Chondrocyte (in vitro differentiated cells): ENCODE results near the gene ITGA2B. TPM values are rescaled to one million over a fixed set of nuclear protein-coding genes. Genes with fewer than 3 reads are reported as not detected.
"Not testable (repeated sequence)": the region's sequence is repeated elsewhere in the genome, so short reads cannot be mapped to it uniquely, and the experiment has no call there.

Source experiments
- DNase-seq: peaks from one replicate; pipeline ENCODE4 v3.0.0; 2021; ENCODE audit warnings: mixed read lengths, low spot score
- H3K27ac Mint-ChIP-seq: one replicate; pipeline ENCODE4 v1.8.0; 2021; ENCODE audit warnings: mild to moderate bottlenecking, moderate library complexity, mixed read lengths; ENCODE audit not compliant: unreplicated experiment
- H3K27me3 Mint-ChIP-seq: 2 replicates; pipeline ENCODE4 v1.8.0; 2021; ENCODE audit warnings: low read depth, mixed read lengths
- H3K36me3 Mint-ChIP-seq: 2 replicates; pipeline ENCODE4 v1.8.0; 2021; ENCODE audit warnings: low read depth, mixed read lengths
- H3K4me1 Mint-ChIP-seq: 2 replicates; pipeline ENCODE4 v1.8.0; 2021; ENCODE audit warnings: low read depth, mild to moderate bottlenecking, mixed read lengths
- H3K4me3 Mint-ChIP-seq: one replicate; pipeline ENCODE4 v1.8.0; 2021; ENCODE audit warnings: mild to moderate bottlenecking, moderate library complexity, mixed read lengths; ENCODE audit not compliant: unreplicated experiment
- H3K9me3 Mint-ChIP-seq: 2 replicates; pipeline ENCODE4 v1.8.0; 2021; ENCODE audit warnings: low read depth, mixed read lengths
- total RNA-seq: library from RNA; stranded (reverse); gene quantifications from 3 replicates; pipeline ENCODE4 v1.2.1, GENCODE V29; 2021
- TF ChIP-seq, protein P1 (sequence below): fragments of 200-600 bp; sonication (generic); IDR thresholded peaks from 2 replicates; pipeline ENCODE4 v1.5.0; 2021; ENCODE audit warnings: antibody characterized with exemption, mild to moderate bottlenecking, moderate library complexity

The ITGA2B gene
- total RNA-seq, 1 donor from 2014 or later: 2.2 TPM

DNA sequence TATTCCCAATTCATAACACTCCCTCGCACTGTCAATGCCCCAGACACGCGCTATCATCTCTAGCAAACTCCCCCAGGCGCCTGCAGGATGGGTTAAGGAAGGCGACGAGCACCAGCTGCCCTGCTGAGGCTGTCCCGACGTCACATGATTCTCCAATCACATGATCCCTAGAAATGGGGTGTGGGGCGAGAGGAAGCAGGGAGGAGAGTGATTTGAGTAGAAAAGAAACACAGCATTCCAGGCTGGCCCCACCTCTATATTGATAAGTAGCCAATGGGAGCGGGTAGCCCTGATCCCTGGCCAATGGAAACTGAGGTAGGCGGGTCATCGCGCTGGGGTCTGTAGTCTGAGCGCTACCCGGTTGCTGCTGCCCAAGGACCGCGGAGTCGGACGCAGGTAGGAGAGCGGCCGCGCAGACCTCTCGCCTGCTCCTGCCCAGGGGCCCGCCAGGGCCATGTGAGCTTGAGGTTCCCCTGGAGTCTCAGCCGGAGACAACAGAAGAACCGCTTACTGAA, 44.5 kb downstream of the ITGA2B start, which contains the start of gene GRN:
Gene GRN (plus strand): TSS at position 364 of the 515 bp plus-strand sequence. CDS start 3,863 bp downstream, outside the sequence.
- DNase-seq: peak; percentile 96
- TF ChIP-seq, protein P1, sequence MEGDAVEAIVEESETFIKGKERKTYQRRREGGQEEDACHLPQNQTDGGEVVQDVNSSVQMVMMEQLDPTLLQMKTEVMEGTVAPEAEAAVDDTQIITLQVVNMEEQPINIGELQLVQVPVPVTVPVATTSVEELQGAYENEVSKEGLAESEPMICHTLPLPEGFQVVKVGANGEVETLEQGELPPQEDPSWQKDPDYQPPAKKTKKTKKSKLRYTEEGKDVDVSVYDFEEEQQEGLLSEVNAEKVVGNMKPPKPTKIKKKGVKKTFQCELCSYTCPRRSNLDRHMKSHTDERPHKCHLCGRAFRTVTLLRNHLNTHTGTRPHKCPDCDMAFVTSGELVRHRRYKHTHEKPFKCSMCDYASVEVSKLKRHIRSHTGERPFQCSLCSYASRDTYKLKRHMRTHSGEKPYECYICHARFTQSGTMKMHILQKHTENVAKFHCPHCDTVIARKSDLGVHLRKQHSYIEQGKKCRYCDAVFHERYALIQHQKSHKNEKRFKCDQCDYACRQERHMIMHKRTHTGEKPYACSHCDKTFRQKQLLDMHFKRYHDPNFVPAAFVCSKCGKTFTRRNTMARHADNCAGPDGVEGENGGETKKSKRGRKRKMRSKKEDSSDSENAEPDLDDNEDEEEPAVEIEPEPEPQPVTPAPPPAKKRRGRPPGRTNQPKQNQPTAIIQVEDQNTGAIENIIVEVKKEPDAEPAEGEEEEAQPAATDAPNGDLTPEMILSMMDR: no peak
- Mint-ChIP-seq H3K27me3 (peaks cover 7% of the 10 kb centered on the region), H3K9me3 (no peaks in the 10 kb centered on the region), H3K36me3 (no peaks in the 10 kb centered on the region), H3K27ac (peak within 1 kb of the TSS; percentile 97), H3K4me3 (peak within 1 kb of the TSS; percentile 92), H3K4me1 (peaks cover 14% of the 10 kb centered on the region)

DNA sequence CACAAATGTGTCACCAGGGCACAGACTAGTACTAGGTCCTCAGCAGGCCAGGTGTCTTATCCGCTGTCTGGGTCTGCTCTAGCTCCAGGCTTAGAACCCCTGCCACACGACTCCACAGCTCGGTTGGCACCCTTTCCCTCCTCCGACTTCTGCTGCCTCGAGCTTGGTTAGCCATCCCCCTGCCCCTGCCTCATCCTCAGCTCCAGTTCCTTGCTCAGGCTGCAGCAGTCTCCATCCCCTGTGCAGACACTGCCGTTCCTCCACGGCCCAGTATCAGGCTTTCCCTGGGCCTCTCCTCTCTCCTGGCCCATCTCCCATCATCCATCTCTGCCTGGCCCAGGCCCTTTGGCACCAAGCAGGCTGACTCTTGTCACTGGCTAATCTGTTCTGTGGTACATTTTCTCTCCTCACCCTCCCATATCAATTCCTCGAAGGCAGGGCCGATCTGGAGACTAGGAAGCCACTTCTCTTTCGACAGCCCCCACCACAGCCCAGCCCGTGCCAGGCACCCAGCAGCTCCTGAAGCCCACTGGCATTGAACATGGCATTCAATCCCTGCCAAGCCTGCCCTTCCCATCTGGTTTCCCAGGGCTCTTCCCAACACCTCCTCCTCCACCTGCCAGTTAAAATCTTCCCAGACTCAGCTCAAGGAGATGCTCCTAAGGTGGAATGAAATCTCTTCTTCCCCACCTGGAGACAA, 45.8 kb downstream of the ITGA2B start:
- TF ChIP-seq, protein P1: no peak
- H3K27me3 Mint-ChIP-seq: peaks cover 7% of the 10 kb centered on the region
- no peaks in the 10 kb centered on the region for H3K36me3 Mint-ChIP-seq
- no peak for DNase-seq
- H3K27ac Mint-ChIP-seq: no peak overlapping the region
- H3K4me1 Mint-ChIP-seq: peaks cover 14% of the 10 kb centered on the region
- H3K9me3 Mint-ChIP-seq: no peaks in the 10 kb centered on the region
- H3K4me3 Mint-ChIP-seq: no peak overlapping the region

DNA sequence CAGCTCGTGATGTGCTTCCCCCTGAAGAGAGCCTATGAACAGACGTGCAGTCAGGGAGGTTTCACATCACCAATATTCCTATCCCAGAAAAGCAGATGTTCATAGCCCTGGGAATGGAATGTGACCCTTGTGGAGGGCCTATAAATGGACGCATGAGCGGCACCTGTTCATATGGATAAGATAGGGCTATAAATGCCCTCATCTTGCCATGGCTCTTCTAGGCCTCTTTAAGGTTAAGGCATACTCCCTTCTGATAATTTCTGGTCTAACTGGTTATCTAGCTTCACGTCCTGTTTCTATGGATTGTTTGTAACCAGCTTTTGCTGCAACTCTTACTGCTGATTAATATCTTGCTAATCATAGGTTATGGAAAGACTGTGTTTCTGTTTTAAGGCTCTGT, 48.9 kb downstream of the ITGA2B start:
- H3K4me1 Mint-ChIP-seq, H3K27me3 Mint-ChIP-seq: not testable (repeated sequence)

DNA sequence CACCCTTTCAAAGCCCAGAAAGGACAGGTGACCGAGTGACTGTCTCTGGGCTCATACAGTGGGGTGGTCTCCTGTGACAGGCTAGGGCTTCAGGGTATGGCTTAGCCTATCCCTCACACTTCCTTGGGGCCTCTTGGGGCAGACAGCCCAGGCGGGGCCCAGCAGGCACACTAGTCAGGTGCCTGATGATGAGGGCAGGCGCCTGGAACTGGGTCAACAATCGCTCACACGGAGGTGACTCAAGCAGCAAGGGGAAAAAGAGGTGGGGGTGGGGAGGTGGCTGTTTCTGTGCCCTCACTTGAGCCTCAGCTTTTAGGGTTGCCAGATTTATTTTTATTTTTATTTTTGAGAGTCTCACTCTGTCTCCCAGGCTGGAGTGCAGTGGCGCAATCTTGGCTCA, 50.7 kb downstream of the ITGA2B start:
- Mint-ChIP-seq H3K27me3 (peaks cover 10% of the 10 kb centered on the region), H3K9me3 (no peaks in the 10 kb centered on the region)
- DNase-seq: no peak

More for the DNA sequence above, 48.9 kb downstream of the ITGA2B start:
- DNase-seq, H3K27ac Mint-ChIP-seq, H3K9me3 Mint-ChIP-seq, H3K36me3 Mint-ChIP-seq, H3K4me3 Mint-ChIP-seq: not testable (repeated sequence)

DNA sequence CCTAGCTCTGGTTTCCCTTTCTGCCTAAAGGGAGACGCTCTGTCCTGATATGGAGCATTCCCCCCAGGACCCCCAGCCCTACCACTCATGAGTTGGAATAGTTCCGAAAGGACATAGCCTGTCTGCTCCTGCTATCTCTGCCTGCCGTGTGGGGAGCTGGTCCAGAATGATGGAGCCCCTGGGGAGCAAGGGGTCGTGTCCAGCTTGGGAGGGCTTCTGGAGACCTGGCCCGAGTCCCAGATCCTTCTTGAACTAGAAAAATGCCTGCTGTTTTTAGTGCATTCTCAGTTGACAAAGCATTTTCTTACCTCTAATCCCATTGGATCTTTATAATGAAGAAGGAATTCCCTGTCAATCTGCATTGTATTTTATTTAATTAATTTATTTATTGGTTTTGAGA, 53.5 kb downstream of the ITGA2B start:
- Mint-ChIP-seq H3K4me3 (no peak overlapping the region), H3K9me3 (no peaks in the 10 kb centered on the region)
- no peak for DNase-seq

More for the DNA sequence above, 50.7 kb downstream of the ITGA2B start:
- Mint-ChIP-seq H3K4me3 (no peak overlapping the region), H3K4me1 (no peaks in the 10 kb centered on the region), H3K36me3 (no peaks in the 10 kb centered on the region), H3K27ac (no peak overlapping the region)
- TF ChIP-seq, protein P1: no peak

More for the DNA sequence above, 53.5 kb downstream of the ITGA2B start:
- no peak overlapping the region for H3K27ac Mint-ChIP-seq
- H3K4me1 Mint-ChIP-seq: peaks cover 3% of the 10 kb centered on the region
- TF ChIP-seq, protein P1: no peak
- no peaks in the 10 kb centered on the region for H3K36me3 Mint-ChIP-seq
- peaks cover 2% of the 10 kb centered on the region for H3K27me3 Mint-ChIP-seq
